NCI-H2171 (cell line): ENCODE data around the gene TMC6.
"Not testable (repeated sequence)": the region's sequence is repeated elsewhere in the genome, so short reads cannot be mapped to it uniquely, and the experiment has no call there.

Source experiments
- DNase-seq: peaks from one replicate; lab custom pipeline; 2025; lab: John Stamatoyannopoulos, UW

Gene TMC6

GRCh38 chr17:78154903-78155811 is 26.6 kb upstream of the TMC6 start:
- DNase-seq, result no peak

DNA sequence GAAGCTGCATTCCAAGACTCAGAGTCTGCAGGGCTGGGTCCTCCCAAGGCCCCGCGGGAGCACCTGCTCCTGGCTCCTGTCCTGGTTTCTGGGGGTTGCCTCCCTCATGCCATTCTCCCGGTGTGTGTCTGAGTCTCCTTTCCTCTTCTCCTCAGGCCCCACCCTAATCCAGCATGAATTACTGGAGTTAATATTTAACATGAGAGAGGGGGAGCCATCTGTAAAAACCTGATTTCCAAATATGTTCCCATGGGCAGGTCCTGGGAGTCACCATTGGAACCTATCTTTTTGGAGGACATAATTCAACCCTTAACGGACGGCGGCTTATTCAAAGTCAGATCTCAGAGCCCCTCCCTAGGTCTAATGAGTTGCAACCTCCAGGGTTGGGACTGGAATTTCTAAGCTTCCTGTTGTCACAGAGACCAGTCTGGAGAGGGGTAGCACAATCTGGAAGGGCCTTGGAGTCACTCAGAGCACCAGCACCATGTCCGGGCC is 23.0 kb upstream of the TMC6 start:
- DNase-seq, result no peak

- DNase-seq, result no peak
These were observed 19.9 kb upstream of the TMC6 start for GRCh38 chr17:78148286-78149016.

DNA sequence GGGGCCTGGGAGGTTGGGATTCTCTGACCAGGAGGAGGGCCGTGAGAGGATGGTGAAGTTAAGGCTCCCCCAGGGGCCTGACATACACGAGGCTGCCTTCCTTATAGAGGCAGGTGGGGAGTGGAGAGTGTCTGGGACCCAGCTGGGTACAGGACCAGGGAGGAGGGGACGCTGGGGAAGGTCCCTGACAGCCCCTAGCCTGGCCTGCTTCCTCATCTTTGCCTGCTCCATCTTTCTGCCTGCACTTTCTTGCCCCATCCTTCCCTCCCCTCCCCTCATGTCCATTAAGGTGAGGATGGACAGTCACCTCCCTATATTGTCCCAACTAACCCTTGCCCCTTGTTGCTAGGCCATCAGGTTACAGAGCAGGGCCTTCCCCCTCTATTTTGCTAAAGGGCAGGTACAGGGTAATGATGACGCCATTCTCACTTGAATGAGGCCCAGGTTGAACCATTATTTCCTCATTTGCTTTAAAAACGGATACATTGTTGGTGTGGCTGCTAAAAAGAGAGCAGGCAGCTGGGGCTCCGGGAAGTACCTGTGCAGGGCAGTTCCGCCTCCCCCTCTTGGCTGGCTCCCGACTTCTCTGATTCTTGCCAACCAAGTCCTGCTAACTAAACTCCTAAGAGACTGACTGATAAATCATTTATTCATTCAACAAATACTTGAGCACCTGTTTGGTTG is 18.9 kb upstream of the TMC6 start:
- no peak for DNase-seq

DNA sequence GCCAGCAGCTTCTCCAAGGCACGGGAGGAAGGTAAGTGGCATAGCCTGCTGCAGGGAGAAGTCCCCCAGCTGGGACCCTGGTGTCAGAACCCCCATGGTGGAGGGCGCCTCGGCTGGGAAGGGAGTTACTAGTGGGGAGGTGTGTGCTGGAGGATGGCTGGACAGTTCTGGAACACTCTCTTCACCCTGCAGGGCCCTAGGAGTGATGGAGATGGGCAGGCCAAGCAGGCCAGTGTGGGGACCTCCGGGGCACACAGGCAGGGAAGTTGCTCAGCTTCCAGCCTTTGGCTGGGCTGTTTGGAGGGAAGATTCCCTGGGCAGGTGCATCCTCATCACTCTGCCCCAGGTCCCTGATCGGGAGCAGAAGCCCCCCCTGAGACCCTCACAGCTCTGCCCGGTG is 18.3 kb upstream of the TMC6 start:
- no peak for DNase-seq

- no peak for DNase-seq
These were observed 17.9 kb upstream of the TMC6 start for GRCh38 chr17:78146471-78146869.

DNA sequence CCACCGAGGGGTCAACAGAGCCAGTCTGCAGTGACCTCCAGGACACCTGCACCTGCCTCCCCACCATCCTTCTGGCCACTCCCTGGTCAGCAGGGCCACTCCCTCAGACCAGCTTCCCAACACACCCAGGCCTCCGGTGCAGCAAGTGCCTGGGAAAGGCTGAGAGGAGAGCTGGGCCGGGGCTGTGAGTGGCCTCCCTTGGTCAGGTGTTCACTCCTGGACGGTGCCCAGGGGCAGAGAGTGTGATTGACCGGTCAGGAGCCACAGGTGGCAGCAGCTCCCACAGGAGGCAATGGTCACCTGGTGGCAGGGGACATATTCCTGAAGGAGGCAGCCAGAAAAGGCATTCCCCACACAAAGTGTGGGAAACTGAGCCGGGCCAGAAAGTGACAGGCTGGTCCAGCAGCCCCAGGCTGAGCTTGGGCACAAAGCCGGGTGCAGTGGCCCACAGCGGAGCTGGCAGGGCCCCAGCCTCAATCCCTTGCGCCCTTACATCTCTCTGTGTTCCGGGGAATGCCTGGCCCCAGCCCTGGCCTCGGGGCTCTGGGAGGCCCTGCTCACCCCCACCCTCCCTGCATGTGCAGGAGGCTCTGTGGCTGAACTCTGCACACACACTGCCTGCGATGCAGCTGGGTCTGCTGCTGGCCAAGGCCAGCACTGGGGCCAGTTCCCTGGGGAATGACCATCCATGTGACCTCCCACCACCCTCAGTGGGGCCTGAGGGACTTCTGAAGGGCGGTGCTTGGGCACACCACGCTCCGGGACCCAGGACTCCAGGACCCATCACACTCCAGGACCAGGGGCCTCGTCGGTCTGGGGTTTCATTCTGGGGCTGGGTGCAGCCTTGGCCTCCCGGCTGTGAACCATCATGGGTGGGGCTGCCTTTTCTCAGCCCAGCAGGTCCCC is 16.4 kb upstream of the TMC6 start:
- DNase-seq, result no peak

GRCh38 chr17:78144147-78144719 is 15.7 kb upstream of the TMC6 start:
- no peak for DNase-seq

DNA sequence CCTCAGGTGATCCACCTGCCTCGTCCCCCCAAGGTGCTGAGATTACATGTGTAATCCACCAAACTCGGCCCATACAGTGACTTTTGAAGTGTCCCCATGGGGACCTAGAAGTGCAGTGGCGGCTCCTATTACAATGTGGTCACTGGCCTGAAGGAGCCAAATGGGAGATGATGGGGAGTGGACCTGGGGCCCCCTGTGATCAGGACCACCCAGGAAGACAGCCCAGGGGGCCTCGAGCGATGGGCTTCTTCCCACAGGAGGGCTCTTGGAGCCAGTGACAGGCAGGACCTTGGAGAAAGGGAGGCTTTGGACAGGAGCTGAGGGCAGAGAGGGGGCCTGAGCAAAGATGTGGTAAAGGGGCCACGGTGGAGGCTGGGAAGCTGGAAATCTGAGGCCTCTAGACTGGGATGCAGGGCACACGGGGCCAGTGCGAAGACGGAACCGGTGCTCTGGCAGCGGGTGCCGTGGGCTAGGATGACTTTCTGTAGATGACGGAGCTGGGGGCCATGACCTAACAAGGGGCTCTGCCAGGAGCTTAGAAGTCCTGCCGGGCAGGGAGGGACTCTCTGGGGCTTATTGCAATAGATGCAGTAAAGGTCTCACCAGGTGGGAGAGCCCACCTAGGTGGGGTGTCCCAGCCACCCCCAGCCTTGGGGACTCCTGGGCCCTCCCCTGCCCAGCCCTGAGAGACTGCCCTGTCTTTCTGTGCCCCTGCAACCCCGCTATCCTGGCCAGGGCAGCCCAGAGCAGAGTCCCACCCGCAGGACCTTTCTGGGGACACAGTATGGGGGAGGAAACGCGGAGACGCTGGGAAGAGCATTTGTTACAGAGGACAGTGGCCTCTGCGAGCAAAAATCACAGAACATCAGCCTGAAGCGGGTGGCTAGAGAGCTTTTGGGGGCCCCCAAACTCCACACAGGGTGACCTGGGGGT is 14.9 kb upstream of the TMC6 start:
- no peak for DNase-seq

GRCh38 chr17:78142119-78142861 is 13.7 kb upstream of the TMC6 start:
- no peak for DNase-seq

GRCh38 chr17:78141437-78142118 is 13.0 kb upstream of the TMC6 start:
- no peak for DNase-seq

- peak; percentile 95 for DNase-seq
These were observed 11.9 kb upstream of the TMC6 start for GRCh38 chr17:78140169-78141051.

DNA sequence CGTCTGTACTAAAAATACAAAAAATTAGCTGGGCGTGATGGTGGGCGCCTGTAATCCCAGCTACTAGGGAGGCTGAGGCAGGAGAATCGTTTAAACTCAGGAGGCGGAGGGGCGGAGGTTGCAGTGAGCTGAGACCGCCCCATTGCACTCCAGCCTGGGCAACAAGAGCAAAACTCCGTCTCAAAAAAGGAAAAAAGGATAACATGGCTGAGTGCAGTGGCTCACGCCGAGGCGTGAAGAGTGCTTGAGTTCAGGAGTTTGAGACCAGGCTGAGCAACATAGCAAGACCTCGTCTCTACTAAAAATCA is 11.3 kb upstream of the TMC6 start:
- DNase-seq, result not testable (repeated sequence)

- DNase-seq, result no peak
These were observed 9.9 kb upstream of the TMC6 start for GRCh38 chr17:78138204-78139060.

- no peak for DNase-seq
These were observed 9.0 kb upstream of the TMC6 start for GRCh38 chr17:78137392-78138203.
